HG03439 (cell line): ENCODE data around the gene SAMD5.

Experiments
- ATAC-seq: cut with Tn5 transposase; IDR thresholded peaks from one replicate; pipeline ENCODE4 v1.9.1; 2021; ENCODE audit warnings: mild to moderate bottlenecking, moderate library complexity; ENCODE audit not compliant: unreplicated experiment

Gene SAMD5

DNA sequence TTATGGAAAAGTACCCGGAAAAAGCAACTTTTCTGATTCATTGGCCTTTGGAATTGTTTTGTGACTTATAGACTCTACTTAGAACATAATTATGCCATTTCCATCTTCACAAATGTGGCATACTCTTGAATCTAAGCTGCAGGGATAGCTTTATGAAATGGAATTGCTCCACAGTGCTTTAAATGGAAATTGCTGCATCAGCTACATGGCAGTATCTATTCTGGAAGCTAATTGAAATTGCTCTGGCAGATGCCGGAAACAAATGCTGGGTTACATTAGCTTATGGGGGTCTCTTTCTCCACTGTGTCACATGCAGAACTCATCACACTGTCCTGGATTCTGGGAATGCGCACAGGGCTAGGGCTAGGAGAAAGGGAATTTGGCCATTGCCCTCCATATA, 108.9 kb downstream of the SAMD5 start:
- no peak for ATAC-seq

DNA sequence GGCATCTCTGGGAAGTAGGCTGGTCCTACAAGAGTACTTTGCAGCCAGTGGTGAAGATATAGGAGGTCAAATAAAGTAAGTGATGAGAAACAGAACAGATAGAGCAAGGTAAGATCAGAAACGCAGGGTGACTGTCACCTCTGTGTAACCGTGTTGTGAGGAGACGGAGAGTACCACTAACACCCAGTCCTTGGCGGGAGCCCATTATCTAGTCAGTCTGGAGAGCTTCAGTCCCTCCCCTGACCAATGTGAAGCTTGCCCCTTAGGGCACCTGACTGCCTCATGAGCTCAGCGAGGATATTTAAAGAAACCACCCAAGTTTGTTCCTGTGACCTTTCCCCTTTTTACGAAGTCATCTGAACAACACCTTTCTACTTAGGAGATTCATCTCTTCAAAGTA, 110.0 kb downstream of the SAMD5 start:
- no peak for ATAC-seq

DNA sequence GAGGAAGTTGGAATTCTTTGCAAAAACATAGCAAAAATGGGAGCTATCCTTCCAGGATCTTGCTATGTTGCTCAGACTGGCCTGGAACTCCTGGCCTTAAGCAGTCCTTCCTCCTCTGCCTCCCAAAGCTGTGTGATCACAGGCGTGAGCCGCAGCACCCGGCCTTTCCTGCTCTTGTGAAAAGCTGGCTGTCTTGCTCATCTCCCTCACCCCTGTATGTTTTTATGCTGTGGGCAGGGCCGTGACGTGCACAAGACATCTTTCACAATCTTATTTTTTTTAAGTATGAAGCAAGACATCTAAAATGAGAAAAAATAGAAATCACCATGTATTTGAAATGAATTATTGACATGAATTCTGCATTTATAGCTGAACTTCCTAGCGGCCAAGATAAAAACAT, 110.4 kb downstream of the SAMD5 start:
- ATAC-seq, result no peak
